ENCODE measurements around the gene GMPPA.

GMPPA gene

DNA sequence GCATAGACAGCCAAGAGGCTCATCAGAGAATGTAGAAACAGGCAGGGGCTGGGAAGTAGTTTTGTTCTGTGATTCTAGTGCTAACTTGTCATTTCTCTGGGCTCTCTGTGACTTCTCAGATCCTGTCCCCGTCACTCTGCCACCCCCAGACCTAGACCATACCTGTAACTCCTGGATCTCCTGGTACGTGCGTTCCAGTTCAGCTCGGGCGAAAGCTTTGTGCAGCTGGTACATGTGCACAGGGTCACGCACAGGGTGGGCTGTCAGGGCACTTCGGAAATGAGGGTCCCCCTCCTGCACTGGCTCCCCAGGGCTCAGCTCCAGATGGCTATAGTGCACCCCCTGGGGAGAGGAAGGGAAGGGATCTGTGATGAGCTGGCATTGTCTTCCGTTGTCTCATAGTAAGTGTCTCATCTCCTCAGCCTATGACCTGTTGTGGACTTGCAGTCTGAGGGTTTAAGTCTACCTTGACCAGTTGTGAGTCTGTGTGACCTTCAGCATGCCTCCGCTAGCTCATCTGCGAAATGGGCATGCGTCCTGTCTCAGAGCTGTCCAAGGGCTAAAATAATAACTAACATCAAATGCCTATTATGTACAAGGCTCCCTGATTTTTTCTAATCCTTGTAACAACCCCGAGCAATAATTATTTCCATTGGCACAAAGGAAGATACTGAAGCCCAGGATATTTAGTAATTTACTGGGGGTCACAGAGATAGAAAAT is 42.3 kb downstream of the GMPPA start:
- no peak for DNase-seq

GRCh38 chr2:219541611-219542180 is 43.0 kb downstream of the GMPPA start:
- peak; percentile 72 for DNase-seq

DNA sequence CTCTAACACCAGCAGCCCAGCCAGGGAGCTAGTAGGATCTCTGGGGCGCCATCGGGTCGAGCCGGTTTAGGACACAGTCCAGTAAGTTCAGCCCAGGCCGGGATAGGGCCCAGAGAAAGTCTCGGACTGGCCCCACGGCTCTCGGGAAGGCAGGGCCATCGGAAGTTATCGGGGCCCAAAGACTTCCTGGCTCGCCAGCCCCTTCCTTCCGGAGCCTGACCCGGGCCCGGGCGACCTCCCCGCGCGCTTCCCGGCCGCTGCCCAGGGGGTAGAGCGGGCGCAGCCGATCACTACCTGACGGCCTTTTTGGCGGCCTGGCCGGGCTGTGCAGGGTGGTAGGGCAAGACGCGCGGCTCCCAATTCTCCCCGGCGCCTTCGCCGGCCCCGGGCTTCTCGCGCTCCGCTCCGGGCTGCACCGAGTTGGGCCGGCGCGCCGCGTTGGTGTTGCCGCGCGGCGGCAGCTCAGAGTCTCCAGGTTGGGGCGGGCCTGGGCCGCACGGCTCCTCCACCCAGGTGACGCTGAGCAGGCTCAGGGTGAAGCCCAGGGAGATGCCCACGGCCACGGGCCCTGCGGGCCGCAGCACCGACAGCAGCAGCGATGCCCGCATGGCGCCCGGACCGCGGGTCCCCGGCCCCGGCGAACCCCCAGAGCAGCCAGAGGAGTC is 44.4 kb downstream of the GMPPA start:
- no peak for DNase-seq

DNA sequence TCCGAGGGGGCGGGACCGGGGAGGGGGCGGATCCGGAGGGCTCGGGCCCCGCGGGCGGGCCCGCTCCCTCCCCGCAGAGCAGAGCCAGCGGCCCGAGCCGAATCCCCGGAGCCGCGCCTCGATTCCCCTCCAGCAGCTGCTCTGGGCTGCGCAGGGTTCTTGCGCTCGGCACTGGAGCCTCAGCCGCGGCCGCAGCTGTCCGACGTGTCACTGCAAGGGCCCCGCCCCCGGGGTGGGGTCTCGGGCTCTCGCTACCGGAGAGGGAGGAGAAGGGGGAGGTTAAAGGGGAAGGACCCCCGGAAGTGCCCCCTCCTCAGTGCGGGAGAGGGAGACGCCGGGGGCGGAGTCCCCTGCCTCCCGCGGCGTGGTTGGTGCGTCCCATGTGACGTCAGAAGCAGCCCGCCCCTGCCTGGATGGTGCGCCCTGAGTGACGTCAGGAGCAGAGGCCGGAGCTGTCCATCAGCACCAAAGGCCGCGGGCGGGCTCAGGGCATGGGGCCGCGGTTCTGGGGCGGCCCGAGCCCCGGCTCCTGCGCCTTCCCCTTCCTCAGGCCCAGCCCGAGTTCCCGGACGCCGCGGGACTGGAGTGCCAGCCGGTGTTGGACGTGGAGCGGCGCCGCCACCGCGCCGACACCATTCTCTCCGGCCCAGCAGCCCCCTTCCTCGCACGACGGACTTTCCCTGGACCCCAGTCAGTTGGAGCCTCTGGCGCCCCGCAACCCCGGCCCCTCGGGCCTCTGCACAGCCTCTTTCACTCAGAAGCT is 45.1 kb downstream of the GMPPA start, which contains the start of the genes CHPF and TMEM198:
TSS of gene CHPF (minus strand) at position 214 of the 763 bp plus-strand sequence. CDS start 271 bp downstream, outside the sequence.
TSS of gene TMEM198 (plus strand) at position 433 of the 763 bp plus-strand sequence. CDS start 700 bp downstream, outside the sequence.
- DNase-seq: peak; percentile 86

GRCh38 chr2:219544567-219544966 is 45.9 kb downstream of the GMPPA start:
- DNase-seq: no peak

GRCh38 chr2:219545295-219545942 is 46.7 kb downstream of the GMPPA start:
- DNase-seq: no peak

DNA sequence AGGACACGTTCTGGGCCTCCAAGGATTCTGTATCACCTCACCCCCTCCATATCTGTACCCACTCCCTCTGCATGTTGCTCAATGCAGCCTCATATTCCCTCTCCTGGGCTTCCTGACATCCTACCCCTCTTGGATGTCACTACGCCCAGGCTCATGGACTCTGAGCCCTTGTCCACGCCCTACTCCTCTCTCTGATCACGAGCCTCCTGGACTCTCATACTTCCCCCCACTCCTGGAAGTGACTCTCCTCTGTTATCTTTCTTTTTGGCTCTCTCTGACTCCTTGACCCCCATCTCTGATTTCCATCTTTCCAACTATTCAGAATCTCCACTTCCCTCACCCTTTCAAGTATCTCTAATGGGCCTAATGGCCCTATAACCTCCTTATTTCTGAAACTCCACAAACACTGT is 47.3 kb downstream of the GMPPA start:
- DNase-seq: no peak

DNA sequence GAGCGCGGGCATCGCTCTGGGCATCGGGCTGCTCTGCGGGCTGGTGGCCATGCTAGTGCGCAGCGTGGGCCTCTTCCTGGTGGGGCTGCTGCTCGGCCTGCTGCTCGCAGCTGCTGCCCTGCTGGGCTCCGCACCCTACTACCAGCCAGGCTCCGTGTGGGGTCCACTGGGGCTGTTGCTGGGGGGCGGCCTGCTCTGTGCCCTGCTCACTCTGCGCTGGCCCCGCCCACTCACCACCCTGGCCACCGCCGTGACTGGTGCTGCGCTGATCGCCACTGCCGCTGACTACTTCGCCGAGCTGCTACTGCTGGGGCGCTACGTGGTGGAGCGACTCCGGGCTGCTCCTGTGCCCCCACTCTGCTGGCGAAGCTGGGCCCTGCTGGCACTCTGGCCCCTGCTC is 48.9 kb downstream of the GMPPA start:
- no peak for DNase-seq

DNA sequence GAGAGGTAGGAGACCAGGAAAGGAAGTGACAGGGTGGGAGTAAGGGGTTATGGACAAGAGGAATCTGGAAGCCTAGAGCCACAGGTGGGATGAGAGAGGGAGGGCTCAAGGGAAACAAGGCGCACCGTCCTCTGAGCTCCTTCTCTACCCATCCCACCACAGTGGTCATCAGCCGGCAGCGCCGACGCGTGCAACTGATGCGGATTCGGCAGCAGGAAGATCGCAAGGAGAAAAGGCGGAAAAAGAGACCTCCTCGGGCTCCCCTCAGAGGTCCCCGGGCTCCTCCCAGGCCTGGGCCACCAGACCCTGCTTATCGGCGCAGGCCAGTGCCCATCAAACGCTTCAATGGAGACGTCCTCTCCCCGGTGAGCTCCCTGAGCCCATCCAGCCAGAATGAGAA is 50.3 kb downstream of the GMPPA start:
- no peak for DNase-seq

DNA sequence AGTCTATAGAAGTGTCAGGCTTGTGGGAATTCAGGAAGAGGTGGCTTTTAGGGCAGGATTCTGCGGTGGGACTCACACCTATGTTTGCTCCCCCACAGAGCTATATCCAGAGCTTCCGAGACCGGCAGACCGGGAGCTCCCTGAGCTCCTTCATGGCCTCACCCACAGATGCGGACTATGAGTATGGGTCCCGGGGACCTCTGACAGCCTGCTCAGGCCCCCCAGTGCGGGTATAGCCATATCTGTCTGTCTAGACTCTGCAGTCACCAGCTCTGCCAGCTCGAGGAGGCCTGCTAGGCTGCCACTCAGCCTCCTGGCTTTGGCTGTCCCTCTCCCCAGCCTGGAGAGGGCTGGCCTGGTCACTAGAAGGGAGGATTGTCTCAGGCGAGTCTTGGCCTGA is 50.9 kb downstream of the GMPPA start:
- no peak for DNase-seq

DNA sequence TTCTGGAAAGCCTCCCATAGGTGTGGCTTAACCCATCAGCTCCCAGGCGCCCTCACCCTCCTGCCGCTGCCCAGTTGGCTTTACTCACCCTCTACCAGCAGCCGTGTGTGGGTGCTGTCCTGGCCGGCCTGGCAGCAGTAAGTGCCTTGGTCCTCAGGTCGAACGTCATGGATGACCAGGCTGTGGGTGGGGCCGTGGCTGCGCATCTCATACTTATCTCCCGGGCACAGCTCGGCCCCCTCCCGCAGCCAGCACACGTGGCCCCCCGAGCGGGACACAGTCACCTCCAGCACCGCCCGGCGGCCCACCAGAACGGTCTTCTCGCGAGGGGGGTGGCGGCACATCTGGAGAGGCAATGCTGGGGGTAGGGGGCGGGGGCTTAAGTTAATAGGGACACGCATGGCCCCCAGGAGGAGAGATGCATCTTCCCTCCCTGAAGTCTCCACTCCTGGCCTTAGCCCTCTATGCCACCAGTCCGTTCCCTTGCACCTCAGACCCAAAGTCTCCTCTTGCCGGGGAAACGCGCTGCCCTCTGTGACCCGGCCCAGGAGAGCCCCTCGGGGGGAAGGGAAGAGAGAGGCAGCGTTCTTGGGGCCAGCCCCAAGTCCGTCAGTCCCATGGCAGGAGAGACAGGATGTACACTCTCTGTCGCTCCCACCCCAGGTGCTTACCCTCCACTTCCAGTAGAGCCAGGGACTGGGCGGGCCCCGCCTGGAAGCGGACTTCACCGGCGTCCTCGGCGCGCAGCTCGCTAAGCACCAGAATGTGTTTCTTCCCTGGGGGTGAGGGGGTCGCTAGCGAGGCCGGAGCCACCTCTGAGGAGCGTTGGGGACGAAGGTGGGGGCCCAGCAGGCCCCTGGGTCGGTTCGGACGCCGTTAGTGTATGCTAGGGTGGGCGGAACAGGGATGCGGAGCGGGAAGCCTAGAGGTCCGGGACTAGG is 53.0 kb downstream of the GMPPA start:
- DNase-seq: peak; percentile 86

DNA sequence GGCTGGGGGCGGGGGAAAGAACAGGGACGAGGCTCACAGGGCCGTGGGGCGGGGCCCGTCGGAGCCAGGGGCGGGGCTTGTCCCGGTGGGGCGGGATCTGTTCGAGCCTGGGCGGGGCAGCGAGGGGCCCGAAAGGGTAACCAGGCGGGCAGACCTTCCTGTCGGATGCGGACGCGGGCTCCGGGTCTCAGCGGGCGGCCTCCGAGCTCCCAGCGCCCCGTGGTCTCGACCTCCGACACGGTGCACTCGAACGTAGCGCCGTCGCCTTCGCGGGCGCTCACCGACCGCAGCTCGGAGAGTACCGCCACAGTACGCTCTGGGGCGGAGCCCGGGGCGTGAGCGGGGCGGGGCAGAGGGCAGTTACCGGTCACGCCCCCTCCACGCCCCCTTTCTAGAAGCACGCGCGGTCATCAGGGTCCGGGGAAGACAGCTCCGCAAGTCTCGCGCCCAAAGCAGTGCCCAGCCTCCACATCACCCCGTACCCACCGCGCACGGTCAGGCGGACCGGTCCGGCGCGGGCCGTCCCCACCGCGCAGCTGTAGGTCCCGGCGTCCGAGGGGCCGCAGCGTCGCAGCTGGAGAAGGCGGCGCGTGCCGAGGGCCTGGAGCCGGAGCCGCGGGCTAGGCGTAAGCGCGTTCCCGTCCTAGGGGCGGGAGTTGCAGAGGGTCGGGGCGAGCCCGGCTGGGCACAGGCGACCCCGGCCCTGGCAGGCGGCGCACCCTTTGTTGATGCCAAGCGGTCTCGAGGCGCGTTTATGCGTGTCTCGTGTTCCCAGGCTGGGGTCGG is 53.9 kb downstream of the GMPPA start:
- peak; percentile 86 for DNase-seq

DNA sequence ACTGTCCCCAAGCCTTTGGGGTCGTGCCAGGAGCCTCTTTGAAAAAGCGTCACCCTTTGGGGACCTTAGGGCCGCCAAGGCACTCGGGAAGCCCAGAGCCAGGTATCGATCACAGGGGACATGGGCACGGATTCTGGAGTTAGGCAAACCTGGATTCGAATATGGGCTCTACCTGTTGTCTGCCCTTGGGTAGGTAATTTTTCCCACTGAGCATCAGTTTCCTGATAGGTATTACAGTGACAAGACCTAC is 54.4 kb downstream of the GMPPA start:
- no peak for DNase-seq

GRCh38 chr2:219553463-219553963 is 54.8 kb downstream of the GMPPA start:
- DNase-seq: no peak

GRCh38 chr2:219554350-219554749 is 55.7 kb downstream of the GMPPA start:
- DNase-seq: no peak

GRCh38 chr2:219555956-219556355 is 57.3 kb downstream of the GMPPA start:
- DNase-seq: no peak

DNA sequence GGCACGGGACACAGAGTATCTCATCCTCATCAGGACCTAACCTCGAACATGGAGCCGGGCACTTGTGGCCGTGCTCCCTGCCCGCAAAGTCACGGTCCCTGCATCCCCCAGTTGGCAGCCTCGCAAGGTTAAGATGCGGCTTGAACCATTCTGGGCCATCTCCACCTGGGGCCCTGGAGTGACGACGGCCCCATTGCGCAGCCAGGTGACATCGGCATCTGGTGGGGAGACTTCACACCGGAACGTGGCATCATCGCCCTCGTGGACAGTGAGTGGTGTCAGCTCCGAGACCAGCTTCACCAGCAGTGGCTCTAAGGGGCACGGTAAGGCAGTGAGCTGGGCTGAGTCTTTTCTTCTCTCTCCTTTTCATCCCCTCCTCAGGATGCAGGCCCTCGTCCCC is 57.7 kb downstream of the GMPPA start:
- DNase-seq: no peak

Measured in NCI-H748 treated with DMSO at 0.1 percent for 48 hours (cell line).